SH-SY5Y (cell line): ENCODE results near the gene SERPINI1.

Source experiments
- GATA2 ChIP-seq: IDR thresholded peaks from 2 replicates; pipeline ENCODE4 v1.6.1; 2011; ENCODE audit warnings: mild to moderate bottlenecking, low read depth, low read length
- GATA3 ChIP-seq: IDR thresholded peaks from 2 replicates; pipeline ENCODE4 v1.6.1; 2011; ENCODE audit warnings: low read depth, mild to moderate bottlenecking, low read length, moderate library complexity

GRCh38 chr3:167711439-167711838, 24.1 kb upstream of the SERPINI1 start:
- no peak for TF ChIP-seq GATA2
- no peak for TF ChIP-seq GATA3
